GM12891 (cell line): Measurements from ENCODE around the gene PCBP3.
"Not testable (repeated sequence)": the region's sequence is repeated elsewhere in the genome, so short reads cannot be mapped to it uniquely, and the experiment has no call there.

Experiments used
- DNase-seq: peaks from one replicate; pipeline ENCODE4 v3.0.0; 2011; ENCODE audit warnings: low spot score; ENCODE audit not compliant: insufficient read length
- FAIRE-seq: peaks from 2 replicates; lab custom pipeline; 2011; peaks lifted over from hg19 to GRCh38; lab: Jason Lieb, UNC
- PAX5 ChIP-seq: IDR thresholded peaks from 2 replicates; pipeline ENCODE4 v1.6.1; 2011; ENCODE audit warnings: low read length, moderate library complexity, mild to moderate bottlenecking; ENCODE audit not compliant: insufficient read depth, severe bottlenecking
- POLR2A ChIP-seq: IDR thresholded peaks from 2 replicates; pipeline ENCODE4 v1.6.1; 2011; ENCODE audit warnings: low read depth, low read length, control low read depth
- POLR2AphosphoS5 ChIP-seq: IDR thresholded peaks from 2 replicates; pipeline ENCODE4 v1.6.1; 2011; ENCODE audit warnings: low read depth, low read length, control low read depth
- POU2F2 ChIP-seq: IDR thresholded peaks from 2 replicates; pipeline ENCODE4 v1.6.1; 2011; ENCODE audit warnings: low read depth, mild to moderate bottlenecking, control low read depth, low read length, moderate library complexity
- SPI1 ChIP-seq: IDR thresholded peaks from 2 replicates; pipeline ENCODE4 v1.6.1; 2011; ENCODE audit warnings: low read depth, low read length, control low read depth
- TAF1 ChIP-seq: IDR thresholded peaks from 2 replicates; pipeline ENCODE4 v1.6.1; 2011; ENCODE audit warnings: low read depth, low read length, control low read depth

The PCBP3 gene

GRCh38 chr21:45804809-45805313 lies 161.3 kb downstream of the PCBP3 start:
- TF ChIP-seq POU2F2 (no peak), TAF1 (no peak), POLR2AphosphoS5 (no peak), SPI1 (no peak), PAX5 (no peak), POLR2A (no peak)
- DNase-seq (no peak), FAIRE-seq (no peak)

- DNase-seq, result no peak
- TF ChIP-seq POU2F2 (no peak), SPI1 (no peak), POLR2AphosphoS5 (no peak), TAF1 (no peak), POLR2A (no peak), PAX5 (no peak)
- no peak for FAIRE-seq
Measured at GRCh38 chr21:45805321-45805720, 161.8 kb downstream of the PCBP3 start.

GRCh38 chr21:45806042-45806441 lies 162.5 kb downstream of the PCBP3 start:
- no peak for FAIRE-seq
- no peak for DNase-seq
- TF ChIP-seq POLR2AphosphoS5, result no peak
- TF ChIP-seq PAX5, result no peak
- no peak for TF ChIP-seq POU2F2
- TF ChIP-seq POLR2A, result no peak
- no peak for TF ChIP-seq TAF1
- no peak for TF ChIP-seq SPI1

- not testable (repeated sequence) for DNase-seq, FAIRE-seq
Measured at GRCh38 chr21:45808663-45809062, 165.1 kb downstream of the PCBP3 start.

- TF ChIP-seq POLR2A, result no peak
- TF ChIP-seq POLR2AphosphoS5, result no peak
- TF ChIP-seq SPI1, result no peak
- TF ChIP-seq POU2F2, result no peak
- no peak for TF ChIP-seq TAF1
- TF ChIP-seq PAX5, result no peak
- FAIRE-seq (no peak), DNase-seq (no peak)
Measured at GRCh38 chr21:45809421-45809820, 165.9 kb downstream of the PCBP3 start.

GRCh38 chr21:45811136-45811535 lies 167.6 kb downstream of the PCBP3 start:
- FAIRE-seq (no peak), DNase-seq (no peak)
- TF ChIP-seq POLR2AphosphoS5 (no peak), SPI1 (no peak), PAX5 (no peak), TAF1 (no peak), POLR2A (no peak), POU2F2 (no peak)

GRCh38 chr21:45814210-45814940 lies 170.8 kb downstream of the PCBP3 start:
- DNase-seq, FAIRE-seq: not testable (repeated sequence)

GRCh38 chr21:45815781-45816180 lies 172.3 kb downstream of the PCBP3 start:
- not testable (repeated sequence) for FAIRE-seq, DNase-seq

GRCh38 chr21:45816794-45817193 lies 173.3 kb downstream of the PCBP3 start:
- TF ChIP-seq TAF1 (no peak), SPI1 (no peak), POLR2AphosphoS5 (no peak), POLR2A (no peak), PAX5 (no peak)
- no peak for FAIRE-seq
- DNase-seq, result no peak

- TF ChIP-seq POU2F2, result no peak
- no peak for TF ChIP-seq PAX5
- no peak for TF ChIP-seq SPI1
- no peak for TF ChIP-seq POLR2A
- no peak for TF ChIP-seq TAF1
- TF ChIP-seq POLR2AphosphoS5, result no peak
- DNase-seq (no peak), FAIRE-seq (no peak)
Measured at GRCh38 chr21:45817345-45817744, 173.8 kb downstream of the PCBP3 start.

- DNase-seq, result no peak
- peak; percentile 13 for FAIRE-seq
- no peak for TF ChIP-seq PAX5
- no peak for TF ChIP-seq POLR2A
Measured at GRCh38 chr21:45818276-45818903, 174.9 kb downstream of the PCBP3 start.
